Stimulated activated CD4-positive, alpha-beta T cell treated with anti-CD3 and anti-CD28 coated beads, TNF-alpha, amount 100 ng/mL, for 24 hours (primary cell): ENCODE results near the gene TNFSF15.

Experiments
- DNase-seq, 3 experiments: peaks; one replicate each; pipeline ENCODE4 v3.0.0-alpha.2; 2020; ENCODE audit warnings: low read depth in 3 of 3

TNFSF15 gene

GRCh38 chr9:114805670-114806525 lies at the start of gene TNFSF15:
Gene TNFSF15, minus strand, starts transcription at chr9:114806039. Its CDS starts 27 bp downstream, at chr9:114806012.
- DNase-seq, result peak in 1 of 3 experiments; percentile 32

- DNase-seq, result no peak
These were observed 49.6 kb upstream of the TNFSF15 start for GRCh38 chr9:114855488-114855887.

GRCh38 chr9:114854736-114855355 lies 49.0 kb upstream of the TNFSF15 start:
- DNase-seq, result no peak

- DNase-seq, result no peak
These were observed 47.4 kb upstream of the TNFSF15 start for GRCh38 chr9:114853071-114853855.

GRCh38 chr9:114852050-114852594 lies 46.3 kb upstream of the TNFSF15 start:
- DNase-seq, result no peak

GRCh38 chr9:114851306-114851705 lies 45.5 kb upstream of the TNFSF15 start:
- DNase-seq, result no peak

- DNase-seq, result no peak
These were observed 45.0 kb upstream of the TNFSF15 start for GRCh38 chr9:114850871-114851270.

GRCh38 chr9:114849450-114849849 lies 43.6 kb upstream of the TNFSF15 start:
- DNase-seq, result no peak

- no peak for DNase-seq
These were observed 41.9 kb upstream of the TNFSF15 start for GRCh38 chr9:114847492-114848417.

- DNase-seq, result no peak
These were observed 39.5 kb upstream of the TNFSF15 start for GRCh38 chr9:114845373-114845772.

- DNase-seq, result no peak
These were observed 38.9 kb upstream of the TNFSF15 start for GRCh38 chr9:114844766-114845165.

GRCh38 chr9:114837923-114838322 lies 32.1 kb upstream of the TNFSF15 start:
- no peak for DNase-seq

- DNase-seq, result peak in 1 of 3 experiments; percentile 10
These were observed 30.9 kb upstream of the TNFSF15 start for GRCh38 chr9:114836769-114837168.

- DNase-seq, result no peak
These were observed 28.5 kb upstream of the TNFSF15 start for GRCh38 chr9:114834386-114834785.

GRCh38 chr9:114830546-114830945 lies 24.7 kb upstream of the TNFSF15 start:
- DNase-seq, result no peak

GRCh38 chr9:114829574-114830440 lies 24.0 kb upstream of the TNFSF15 start:
- DNase-seq, result no peak

- no peak for DNase-seq
These were observed 22.4 kb upstream of the TNFSF15 start for GRCh38 chr9:114828303-114828650.

- DNase-seq, result peak in 1 of 3 experiments; percentile 12
These were observed 21.9 kb upstream of the TNFSF15 start for GRCh38 chr9:114827641-114828302.

GRCh38 chr9:114826431-114826830 lies 20.6 kb upstream of the TNFSF15 start:
- DNase-seq, result no peak
